DND-41 (cell line): ENCODE results near the gene TNIK.

Experiments
- CTCF ChIP-seq: IDR thresholded peaks from 2 replicates; pipeline ENCODE4 v1.5.1; 2012; ENCODE audit warnings: borderline replicate concordance, low read length, moderate library complexity, mild to moderate bottlenecking; ENCODE audit not compliant: poor library complexity, severe bottlenecking; ENCODE audit errors: extremely low read depth
- EZH2 ChIP-seq: IDR thresholded peaks from 3 replicates; pipeline ENCODE4 v1.6.1; 2012; ENCODE audit warnings: borderline replicate concordance, low read depth, mild to moderate bottlenecking, moderate library complexity, low read length, inconsistent platforms; ENCODE audit not compliant: severe bottlenecking

DNA sequence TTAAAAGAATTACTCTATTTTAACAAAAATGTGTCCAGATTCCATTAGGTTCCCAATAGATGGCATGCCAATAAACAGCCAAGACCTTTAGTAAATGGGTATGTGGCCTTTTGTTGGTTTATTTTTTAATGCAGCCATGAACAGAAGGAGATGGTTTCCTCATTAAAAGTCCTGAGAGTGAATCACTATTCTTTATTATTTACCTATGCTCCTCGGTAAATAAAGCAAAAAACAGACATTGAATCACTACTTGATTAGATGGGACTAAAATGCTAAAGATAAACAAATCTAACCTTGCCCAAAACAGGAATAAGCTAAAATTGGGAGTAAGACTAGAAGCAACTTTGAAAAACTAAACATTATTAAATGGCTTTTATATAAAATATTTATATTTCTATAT, 94.2 kb downstream of the TNIK start:
- TF ChIP-seq CTCF (no peak), EZH2 (no peak)
